HG03139 (cell line): ENCODE measurements around the gene CDK2AP2.
"Not testable (repeated sequence)": the region's sequence is repeated elsewhere in the genome, so short reads cannot be mapped to it uniquely, and the experiment has no call there.

Experiments used
- ATAC-seq: cut with Tn5 transposase; IDR thresholded peaks from one replicate; pipeline ENCODE4 v1.9.1; 2021; ENCODE audit not compliant: unreplicated experiment

CDK2AP2 gene

DNA sequence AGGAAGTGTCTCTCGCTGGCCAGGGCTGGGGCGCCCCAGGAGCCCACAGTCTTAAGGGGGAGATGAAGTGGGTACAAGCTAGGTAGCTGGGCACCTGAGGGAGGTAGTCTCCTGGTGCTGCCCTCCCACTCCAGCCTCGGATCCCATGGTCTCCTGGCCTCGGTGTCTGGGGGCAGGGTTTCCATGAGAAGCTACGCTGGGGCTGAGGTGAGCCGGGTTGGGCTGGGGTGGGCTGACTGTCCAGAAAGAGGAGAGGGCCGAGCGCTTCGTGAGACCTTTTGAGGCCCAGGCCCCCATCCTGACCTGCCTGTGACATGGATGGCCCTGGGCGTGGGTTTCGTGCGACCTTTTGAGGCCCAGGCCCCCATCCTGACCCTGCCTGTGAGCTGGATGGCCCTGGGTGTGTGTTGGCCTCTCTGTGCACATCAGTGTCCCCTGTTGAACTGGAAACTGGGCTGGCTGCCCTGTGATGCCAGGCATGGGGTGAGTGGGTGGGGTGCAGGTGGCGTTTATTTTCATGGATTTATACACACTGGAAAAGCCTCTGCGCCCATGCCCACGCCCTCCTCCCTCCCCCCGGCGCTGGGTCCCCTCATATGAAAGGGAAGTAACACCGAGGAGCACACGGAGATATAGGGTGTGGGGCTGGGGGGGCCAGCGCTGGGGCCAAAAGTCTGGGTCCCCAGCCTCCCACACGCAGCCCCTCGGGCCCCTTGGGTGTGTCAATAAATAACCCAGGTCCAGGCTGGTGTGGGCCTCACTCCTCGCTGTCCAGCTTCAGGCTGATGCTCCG is 16.5 kb downstream of the CDK2AP2 start:
- ATAC-seq: no peak

DNA sequence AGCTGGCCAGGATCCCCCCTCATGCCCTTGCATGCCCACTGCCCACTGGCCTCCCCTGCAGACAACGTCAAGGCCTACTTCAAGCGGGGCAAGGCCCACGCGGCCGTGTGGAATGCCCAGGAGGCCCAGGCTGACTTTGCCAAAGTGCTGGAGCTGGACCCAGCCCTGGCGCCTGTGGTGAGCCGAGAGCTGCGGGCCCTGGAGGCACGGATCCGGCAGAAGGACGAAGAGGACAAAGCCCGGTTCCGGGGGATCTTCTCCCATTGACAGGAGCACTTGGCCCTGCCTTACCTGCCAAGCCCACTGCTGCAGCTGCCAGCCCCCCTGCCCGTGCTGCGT is 17.3 kb downstream of the CDK2AP2 start:
- ATAC-seq: no peak

DNA sequence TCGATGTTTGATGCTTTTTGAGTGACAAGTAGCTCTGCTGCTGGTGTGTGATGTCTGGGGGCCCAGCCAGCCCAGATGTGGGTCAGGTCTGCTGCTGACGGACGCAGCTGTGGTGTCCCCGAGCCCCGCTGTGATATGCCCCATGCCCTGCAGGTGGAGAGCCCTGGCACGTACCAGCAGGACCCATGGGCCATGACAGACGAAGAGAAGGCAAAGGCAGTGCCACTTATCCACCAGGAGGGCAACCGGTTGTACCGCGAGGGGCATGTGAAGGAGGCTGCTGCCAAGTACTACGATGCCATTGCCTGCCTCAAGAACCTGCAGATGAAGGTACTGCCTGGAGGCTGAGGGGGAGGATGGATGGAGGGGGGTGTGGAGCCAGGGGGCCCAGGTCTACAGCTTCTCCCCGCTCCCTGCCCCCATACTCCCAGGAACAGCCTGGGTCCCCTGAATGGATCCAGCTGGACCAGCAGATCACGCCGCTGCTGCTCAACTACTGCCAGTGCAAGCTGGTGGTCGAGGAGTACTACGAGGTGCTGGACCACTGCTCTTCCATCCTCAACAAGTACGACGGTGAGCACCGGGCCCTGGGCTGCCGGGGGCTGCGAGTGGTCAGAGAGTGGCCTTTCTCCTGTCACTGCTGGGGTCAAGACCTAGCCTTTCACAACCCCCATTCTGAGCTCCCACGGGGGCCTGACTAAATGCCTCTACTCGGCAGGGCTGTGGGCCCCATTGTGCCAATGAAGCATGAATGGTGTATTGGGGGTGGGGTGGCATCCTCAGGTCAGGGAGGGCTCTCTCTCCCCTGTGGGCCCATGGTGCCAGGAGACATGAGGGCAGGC is 17.9 kb downstream of the CDK2AP2 start:
- ATAC-seq: no peak

DNA sequence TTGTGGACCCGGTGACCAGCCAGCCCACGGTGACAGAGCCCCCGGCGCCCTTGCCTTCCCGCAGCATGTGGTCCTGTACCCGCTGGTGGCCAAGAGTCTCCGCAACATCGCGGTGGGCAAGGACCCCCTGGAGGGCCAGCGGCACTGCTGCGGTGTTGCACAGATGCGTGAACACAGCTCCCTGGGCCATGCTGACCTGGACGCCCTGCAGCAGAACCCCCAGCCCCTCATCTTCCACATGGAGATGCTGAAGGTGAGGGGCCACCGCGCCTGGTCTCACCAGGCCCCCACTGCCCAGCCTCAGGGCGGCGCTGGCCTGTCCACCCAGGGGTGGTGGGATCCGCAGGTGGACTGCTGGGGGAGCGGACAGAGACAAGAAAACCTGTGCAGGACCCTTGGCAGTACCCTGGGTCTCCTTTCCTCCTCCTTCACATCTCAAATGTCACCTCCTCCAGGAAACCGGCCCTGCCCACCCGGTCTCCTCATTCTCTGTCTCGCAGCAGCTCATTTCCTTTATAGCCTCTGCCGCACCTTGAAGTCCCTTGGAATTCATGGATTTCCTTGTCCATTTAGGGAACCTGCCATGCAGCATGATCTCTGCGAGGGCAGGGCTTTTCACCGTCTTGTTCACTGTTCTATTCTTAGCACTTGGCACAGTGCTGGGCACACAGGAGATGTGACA is 18.6 kb downstream of the CDK2AP2 start:
- no peak for ATAC-seq

DNA sequence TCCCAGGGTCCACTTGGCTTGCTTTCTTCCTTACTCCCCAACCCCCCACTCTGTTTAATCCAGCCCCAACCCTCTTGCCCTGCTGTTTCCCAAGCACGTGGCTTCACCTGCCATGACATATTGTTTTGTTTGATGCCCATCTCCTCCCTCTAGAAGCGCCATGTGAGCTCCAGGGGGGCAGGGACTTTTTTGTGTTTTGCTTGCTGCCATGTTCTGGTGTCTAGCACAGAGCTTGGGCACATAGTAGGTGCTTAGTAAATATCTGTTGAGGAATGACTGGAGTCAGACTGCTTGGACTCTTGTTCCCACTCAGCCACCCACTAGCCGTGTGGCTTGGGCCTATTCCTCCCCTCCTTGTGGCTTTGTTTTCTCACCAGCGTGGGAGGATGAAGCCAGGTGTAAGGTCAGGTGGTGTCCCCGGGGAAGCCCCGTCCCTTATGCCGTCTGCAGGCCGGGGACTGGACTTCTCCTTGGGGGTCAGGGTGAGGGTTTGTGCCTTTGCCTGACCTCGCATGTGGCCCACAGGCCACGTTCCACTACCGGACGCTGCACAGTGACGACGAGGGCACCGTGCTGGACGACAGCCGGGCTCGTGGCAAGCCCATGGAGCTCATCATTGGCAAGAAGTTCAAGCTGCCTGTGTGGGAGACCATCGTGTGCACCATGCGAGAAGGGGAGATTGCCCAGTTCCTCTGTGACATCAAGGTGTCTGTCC is 21.3 kb downstream of the CDK2AP2 start:
- ATAC-seq: no peak

DNA sequence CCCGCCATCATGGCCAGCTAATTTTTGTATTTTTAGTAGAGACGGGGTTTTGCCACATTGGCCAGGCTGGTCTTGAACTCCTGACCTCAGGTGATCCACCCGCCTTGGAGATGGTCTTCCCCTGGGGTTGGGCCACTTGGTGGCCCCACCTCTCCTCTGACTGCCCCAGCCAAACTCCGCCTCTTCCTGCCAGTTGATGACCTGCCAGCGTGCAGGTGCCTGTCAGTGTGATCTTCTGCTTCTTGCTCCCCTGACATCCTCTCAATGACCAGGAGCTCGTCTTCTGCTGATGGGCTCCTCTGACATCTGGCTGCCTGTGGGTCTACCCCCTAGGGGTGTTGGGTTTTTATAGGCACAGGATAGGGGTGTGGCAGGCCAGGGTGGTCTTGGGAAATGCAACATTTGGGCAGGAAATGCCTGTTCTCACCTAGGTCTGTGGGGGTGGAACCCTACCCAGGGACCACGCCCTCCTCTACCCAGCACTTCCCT is 22.0 kb downstream of the CDK2AP2 start:
- not testable (repeated sequence) for ATAC-seq

DNA sequence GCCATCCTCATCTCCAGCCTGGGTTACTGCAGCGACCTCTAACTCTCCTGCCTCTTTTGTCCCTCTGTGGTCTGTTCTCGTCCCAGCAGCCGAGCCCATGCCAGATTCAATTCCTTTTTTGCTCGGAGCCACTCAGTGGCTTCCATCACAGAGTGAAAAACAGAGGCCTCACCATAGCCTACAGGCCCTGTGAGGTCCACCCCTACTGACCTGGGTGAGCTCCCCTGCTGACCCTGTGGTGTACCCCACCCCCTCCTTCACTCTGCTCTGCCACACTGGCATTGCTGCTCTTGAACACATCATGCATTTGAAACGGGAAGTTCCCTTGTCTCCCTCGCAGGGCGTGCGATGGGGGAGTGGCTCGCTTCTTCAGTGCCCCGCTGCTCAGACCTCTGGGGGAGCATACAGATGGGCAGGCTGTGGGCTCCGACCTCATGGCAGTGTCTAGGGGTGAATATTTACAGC is 23.1 kb downstream of the CDK2AP2 start:
- ATAC-seq: no peak

DNA sequence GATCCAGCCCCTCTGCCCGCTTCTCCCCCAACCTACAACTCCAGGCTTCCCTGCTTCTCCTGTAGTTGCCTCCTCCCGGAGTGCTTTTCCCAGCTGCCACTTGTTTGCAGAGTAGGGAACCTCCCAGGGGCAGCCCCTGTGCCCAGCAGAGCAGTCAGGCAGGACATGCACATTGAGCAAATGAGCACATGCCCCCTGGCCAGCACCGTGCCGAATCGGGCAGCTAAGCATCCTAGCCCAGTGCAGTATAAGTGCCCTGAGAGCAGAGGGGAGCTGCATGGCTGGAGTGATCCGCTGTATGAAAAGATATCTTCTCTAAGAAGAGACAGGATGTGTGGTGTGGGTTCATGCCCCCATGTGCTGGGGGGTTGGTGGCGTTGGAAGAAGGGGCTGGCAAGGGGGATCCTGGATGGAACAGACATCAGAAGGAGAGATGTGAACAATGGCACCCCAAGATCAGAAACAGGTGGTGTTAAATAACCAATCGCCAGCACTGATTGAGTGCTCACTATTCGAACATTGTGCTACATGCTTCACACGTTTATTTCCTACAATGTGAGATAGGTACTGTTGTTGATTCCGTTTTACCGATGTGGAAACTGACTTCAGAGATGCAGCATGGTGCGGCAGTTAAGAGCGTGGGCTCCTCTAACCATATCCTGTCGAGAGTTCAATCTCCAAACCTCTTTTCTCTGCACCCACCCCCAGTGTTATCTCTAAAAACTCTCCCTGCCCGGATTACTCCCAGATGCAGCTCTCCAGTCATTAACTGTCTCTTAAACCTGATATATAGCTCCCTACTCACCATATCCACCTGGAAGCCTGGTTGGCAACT is 23.9 kb downstream of the CDK2AP2 start:
- no peak for ATAC-seq

DNA sequence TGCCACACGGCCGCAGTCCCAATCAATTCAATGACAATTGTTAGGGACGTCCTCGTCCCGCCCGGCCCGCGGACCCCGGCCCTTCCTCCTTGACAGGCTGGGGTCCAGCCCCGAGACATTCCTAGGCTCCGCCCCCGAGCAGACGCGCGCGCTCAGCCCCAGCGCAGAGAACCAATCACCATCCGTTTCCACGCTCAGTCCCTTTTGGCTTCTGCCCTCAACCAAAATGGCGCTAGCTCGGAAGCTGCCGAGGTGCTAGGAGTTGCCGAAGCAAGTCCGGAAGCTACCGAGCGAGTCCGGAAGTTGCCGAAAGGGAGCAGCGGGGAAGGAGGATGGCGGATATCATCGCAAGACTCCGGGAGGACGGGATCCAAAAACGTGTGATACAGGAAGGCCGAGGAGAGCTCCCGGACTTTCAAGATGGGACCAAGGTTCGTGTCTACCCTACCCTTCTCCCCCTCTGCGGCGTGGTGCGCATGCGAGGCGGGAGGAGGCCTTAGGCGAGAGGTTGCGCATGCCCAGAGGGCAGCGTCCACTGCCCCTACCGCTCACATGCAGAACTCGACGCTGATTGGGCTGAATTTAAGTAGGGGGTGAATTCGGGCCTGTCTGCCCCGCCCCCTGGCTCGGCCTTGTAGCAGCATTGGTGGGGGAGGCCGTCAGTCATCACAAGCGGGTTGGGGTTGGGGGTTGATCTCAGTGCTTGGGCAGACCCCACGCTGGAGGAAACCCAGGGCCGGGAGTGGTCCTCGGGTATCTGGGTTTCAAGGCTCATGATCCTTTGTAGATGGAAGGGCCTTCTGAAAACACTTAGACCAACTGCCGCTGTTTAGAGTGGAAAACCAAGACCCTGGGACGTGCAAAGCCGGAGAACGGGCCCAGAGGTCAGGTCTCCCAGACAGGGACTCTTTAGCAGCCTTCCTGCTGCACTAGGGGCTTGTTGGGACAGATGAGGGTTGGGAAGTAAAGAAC is 24.8 kb downstream of the CDK2AP2 start, which contains the start of gene AIP:
Gene AIP, plus strand, starts transcription at position 200 of the 972 bp plus-strand sequence. Its CDS starts 133 bp downstream, at position 333.
- ATAC-seq: peak; percentile 68

DNA sequence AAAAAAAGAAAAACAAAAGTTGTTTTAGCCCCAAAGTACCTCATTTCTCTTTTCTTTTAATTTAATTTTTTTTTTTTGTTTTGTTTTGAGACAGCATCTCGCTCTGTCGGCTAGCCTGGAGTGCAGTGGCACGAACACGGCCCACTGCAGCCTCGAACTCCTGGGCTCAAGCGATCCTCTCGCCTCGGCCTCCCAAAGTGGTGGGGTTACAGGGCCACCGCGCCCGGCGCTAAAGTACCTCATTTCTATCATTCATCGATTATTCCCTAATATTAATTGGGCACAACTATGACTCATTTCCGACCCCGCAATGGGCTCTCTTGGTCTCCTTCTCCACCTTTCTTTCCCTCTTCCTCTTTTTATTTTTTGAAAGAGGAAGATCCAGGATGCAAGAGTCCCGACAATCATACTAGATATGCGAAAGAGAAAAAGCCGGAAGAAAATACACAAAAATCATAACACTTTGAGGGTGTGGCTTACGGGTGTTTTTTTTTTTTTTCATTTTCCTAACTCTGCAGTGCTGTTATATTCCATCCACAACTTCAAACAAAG is 25.6 kb downstream of the CDK2AP2 start:
- ATAC-seq: no peak

DNA sequence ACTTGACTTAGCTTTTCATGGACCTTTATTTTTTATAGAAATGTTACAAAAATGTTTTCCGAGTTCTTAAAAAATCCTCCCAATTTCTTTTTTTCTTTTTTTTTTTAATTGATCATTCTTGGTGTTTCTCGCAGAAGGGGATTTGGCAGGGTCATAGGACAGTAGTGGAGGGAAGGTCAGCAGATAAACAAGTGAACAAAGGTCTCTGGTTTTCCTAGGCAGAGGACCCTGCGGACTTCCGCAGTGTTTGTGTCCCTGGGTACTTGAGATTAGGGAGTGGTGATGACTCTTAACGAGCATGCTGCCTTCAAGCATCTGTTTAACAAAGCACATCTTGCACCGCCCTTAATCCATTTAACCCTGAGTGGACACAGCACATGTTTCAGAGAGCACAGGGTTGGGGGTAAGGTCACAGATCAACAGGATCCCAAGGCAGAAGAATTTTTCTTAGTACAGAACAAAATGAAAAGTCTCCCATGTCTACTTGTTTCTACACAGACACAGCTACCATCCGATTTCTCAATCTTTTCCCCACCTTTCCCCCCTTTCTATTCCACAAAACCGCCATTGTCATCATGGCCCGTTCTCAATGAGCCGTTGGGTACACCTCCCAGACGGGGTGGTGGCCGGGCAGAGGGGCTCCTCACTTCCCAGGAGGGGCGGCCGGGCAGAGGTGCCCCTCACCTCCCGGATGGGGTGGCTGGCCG is 30.5 kb downstream of the CDK2AP2 start:
- not testable (repeated sequence) for ATAC-seq

DNA sequence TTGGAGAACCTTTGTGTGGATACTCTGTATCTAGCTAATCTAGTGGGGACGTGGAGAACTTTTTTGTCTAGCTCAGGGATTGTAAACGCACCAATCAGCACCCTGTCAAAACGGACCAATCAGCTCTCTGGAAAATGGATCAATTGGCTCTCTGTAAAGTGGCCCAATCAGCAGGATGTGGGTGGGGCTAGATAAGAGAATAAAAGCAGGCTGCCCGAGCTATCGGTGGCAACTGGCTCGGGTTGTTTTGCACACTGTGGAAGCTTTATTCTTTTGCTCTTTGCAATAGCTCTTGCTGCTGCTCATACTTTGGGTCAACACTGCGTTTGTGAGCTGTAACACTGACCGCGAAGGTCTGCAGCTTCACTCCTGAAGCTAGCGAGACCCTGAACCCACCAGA is 31.3 kb downstream of the CDK2AP2 start:
- ATAC-seq: not testable (repeated sequence)

DNA sequence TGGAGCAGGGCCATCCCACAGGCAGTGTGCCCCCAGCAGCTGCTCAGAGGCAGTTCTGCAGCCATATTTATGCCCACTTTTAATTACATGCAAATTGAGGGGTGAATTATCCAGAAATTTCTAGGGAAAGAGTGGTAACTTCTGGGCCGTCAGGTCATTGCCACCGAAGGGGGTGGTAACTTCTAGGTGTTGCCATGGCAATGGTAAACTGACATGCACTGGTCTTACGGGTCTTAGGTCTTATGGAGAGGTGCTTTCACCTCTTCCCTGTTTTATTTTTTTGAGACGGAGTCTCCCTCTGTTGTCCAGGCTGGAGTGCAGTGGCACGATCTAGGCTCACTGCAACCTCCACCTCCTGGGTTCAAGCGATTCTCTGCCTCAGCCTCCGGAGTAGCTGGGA is 35.1 kb downstream of the CDK2AP2 start:
- no peak for ATAC-seq

DNA sequence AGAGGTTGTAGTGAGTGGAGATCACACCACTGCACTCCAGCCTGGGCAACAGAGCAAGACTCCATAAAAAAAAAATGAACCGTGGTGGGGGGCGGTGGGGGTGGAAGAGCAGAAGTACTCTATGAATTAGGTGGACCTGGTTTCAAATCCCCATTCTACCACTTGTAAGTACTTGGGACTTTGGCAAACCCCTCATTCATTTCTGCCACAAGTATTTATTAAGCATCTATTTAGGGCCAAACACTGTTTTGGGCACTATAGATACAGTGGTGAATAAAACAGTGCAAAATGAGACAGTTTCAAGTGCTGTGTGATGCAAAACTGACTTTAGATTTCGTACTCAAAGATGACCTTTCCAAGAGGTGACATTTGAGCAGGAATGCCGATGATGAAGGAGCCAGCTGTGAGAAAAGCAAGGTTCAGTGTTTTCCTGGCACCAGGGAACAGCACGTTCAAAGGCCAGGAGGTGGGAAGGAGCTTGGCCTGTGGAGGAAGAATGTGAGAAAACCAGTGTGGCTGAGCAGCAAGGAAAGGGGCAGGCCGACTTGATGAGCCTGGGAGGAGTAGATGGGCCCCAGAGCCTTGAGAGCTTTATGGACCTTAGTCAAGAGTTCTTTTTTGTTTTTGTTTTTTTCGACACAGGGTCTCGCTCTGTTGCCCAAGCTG is 37.5 kb downstream of the CDK2AP2 start:
- ATAC-seq: no peak

DNA sequence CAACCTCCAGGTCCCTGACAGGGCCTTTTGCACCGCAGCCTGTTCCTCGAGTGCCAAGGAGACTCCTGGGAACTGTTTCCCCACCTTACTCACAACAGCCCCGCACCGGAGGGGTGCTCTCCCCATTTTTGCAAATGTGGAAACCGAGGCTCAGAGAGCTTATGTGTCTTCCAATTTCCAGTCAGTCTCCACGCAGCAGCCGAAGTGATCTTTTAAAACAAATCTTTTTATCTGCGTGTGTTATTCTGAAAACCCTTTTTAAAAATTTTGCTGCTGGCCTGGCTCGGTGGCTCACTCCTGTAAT is 38.5 kb downstream of the CDK2AP2 start:
- no peak for ATAC-seq

DNA sequence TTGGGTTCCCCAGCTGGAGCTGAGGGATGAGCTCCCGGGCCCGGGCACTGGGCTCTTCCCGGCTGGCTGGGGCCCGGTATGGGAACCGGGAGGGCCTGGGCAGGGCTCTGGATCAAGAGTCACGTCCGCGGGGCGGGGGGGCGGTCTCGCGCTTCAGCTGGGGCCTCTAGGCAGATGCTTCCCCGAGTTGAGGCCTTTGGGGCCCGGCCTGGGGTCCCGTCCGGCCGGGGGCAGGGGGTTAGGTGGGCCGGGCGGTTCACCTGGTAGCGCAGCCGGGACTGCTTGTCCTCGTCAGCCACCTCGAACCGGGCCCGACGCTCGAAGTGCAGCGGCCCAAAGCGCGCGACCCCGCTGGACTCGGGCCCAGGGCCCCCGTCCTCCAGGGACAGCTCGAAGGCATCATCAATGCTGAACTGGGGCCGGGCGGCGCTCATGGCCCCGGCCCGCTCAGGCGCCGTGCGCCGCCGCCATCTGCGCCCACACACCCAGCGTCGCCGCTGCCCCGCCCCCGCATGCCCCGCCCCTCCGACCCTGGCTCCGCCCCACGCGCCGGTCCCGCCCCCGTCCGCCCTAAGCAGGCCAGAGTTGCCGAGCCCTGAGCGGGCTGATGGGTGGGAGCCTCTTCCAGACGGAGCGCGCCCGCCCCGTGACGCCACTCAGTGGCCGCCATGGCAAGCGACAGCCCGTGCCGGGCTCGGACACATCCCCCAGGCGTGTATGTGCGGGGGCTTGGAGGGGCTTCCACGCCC is 39.0 kb downstream of the CDK2AP2 start, which contains the start of gene TMEM134:
Gene TMEM134, minus strand, starts transcription at position 493 of the 749 bp plus-strand sequence. Its CDS starts 59 bp downstream, at position 434.
- peak; percentile 54 for ATAC-seq

DNA sequence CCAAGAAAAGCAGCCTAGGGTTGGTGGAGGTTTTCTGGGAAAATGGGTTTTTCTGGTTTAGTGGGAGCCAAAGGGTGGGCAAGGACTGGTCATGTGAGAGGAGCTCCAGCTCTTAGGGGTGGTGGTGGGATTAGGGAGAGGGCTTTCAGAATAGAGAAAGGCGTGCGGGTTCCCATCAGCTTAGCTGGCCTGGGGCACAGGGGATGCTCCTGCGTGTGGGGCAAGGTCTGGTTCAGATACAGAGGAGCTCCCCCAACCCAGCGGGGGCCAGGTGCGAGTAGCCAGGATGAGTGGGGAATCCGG is 39.6 kb downstream of the CDK2AP2 start:
- no peak for ATAC-seq
